ENCODE measurements around the gene CAMK1G. TPM values are rescaled to one million over a fixed set of nuclear protein-coding genes. Genes with fewer than 3 reads are reported as not detected.

Gene CAMK1G
- polyA plus RNA-seq, 1 experiment = 2.1 TPM

- H3K27me3 ChIP-seq (ENCODE audit: control insufficient read depth, insufficient read depth, low read length) = no peaks in the 10 kb centered on the region
- TF ChIP-seq, protein P1, sequence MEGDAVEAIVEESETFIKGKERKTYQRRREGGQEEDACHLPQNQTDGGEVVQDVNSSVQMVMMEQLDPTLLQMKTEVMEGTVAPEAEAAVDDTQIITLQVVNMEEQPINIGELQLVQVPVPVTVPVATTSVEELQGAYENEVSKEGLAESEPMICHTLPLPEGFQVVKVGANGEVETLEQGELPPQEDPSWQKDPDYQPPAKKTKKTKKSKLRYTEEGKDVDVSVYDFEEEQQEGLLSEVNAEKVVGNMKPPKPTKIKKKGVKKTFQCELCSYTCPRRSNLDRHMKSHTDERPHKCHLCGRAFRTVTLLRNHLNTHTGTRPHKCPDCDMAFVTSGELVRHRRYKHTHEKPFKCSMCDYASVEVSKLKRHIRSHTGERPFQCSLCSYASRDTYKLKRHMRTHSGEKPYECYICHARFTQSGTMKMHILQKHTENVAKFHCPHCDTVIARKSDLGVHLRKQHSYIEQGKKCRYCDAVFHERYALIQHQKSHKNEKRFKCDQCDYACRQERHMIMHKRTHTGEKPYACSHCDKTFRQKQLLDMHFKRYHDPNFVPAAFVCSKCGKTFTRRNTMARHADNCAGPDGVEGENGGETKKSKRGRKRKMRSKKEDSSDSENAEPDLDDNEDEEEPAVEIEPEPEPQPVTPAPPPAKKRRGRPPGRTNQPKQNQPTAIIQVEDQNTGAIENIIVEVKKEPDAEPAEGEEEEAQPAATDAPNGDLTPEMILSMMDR (IDR thresholded peaks at IDR 0.05; ENCODE audit: low read depth, low read length) = no peak
- no peak for DNase-seq (ENCODE audit: low read depth, low spot score)
- H3K4me3 ChIP-seq (ENCODE audit: low read depth, low read length) = no peak overlapping the region
- POLR2A ChIA-PET = no interaction called here
- H3K27ac ChIP-seq (ENCODE audit: low read depth, low read length) = no peak overlapping the region
- H3K9me3 ChIP-seq (ENCODE audit: control insufficient read depth, insufficient read depth, low read length) = no peaks in the 10 kb centered on the region; the same call in 1 of the 2 replicates
- CTCF ChIA-PET = interaction anchor here (0.6 to 1.8 kb wide), 2 partner anchors 13 to 45 kb away, joined by 4 to 5 read pairs; no protein-coding TSS in a partner anchor
Observed at GRCh38 chr1:209614906-209615305, 31.4 kb downstream of the CAMK1G start.

DNA sequence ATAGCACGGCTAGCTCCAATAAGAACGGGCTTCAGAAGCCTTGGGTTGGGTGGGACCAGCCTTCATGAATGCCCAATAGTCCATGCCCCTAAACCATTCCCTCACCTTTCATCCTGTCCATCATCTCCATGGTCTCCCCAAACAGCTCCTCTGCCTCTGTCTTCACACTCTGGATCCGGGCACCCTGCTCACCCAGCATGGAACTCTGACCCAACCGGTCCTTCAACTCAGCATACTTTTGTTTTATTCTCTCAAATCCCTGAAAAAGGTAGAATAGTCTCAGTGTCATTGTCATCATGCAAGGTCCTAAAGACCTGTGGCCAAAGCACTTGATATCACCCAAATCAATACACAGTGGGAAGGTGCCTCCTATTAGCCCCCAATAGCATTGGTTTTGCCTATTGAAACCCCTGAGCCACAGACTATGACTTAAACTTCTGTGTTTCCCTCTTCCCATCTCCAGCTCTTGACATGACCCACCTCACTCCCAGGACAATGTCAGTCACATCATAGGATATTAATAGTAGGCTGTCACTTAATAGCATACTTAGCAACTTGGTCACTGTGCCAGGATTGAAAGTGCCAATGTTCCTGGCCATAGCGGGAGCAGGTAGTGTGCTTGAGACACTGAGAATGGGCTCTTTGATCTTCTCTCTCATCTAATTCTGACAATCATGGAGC is 33.0 kb downstream of the CAMK1G start:
- no peak for DNase-seq (ENCODE audit: low read depth, low spot score)
- Histone ChIP-seq H3K4me3 (ENCODE audit: low read depth, low read length) (no peak overlapping the region), H3K27me3 (ENCODE audit: control insufficient read depth, insufficient read depth, low read length) (no peaks in the 10 kb centered on the region), H3K9me3 (ENCODE audit: control insufficient read depth, insufficient read depth, low read length) (no peaks in the 10 kb centered on the region; the same call in 1 of the 2 replicates), H3K27ac (ENCODE audit: low read depth, low read length) (no peak overlapping the region)
- TF ChIP-seq, protein P1 (IDR thresholded peaks at IDR 0.05; ENCODE audit: low read depth, low read length) = no peak
- ChIA-PET CTCF (interaction anchor here (1.5 to 2.2 kb wide), 2 partner anchors 14 to 47 kb away, joined by 4 to 5 read pairs; no protein-coding TSS in a partner anchor), POLR2A (no interaction called here)

- DNase-seq (ENCODE audit: low read depth, low spot score) = no peak
- Histone ChIP-seq H3K27me3 (ENCODE audit: control insufficient read depth, insufficient read depth, low read length) (no peaks in the 10 kb centered on the region), H3K9me3 (ENCODE audit: control insufficient read depth, insufficient read depth, low read length) (no peaks in the 10 kb centered on the region; the same call in 1 of the 2 replicates), H3K27ac (ENCODE audit: low read depth, low read length) (no peak overlapping the region), H3K4me3 (ENCODE audit: low read depth, low read length) (no peak overlapping the region)
- TF ChIP-seq, protein P1 (IDR thresholded peaks at IDR 0.05; ENCODE audit: low read depth, low read length) = no peak
- CTCF ChIA-PET = interaction anchor here (0.8 to 3.7 kb wide), 5 partner anchors 10 to 131 kb away, joined by 3 to 15 read pairs (median 5); no protein-coding TSS in a partner anchor
- POLR2A ChIA-PET = no interaction called here
Observed at GRCh38 chr1:209617047-209617673, 33.6 kb downstream of the CAMK1G start.

DNA sequence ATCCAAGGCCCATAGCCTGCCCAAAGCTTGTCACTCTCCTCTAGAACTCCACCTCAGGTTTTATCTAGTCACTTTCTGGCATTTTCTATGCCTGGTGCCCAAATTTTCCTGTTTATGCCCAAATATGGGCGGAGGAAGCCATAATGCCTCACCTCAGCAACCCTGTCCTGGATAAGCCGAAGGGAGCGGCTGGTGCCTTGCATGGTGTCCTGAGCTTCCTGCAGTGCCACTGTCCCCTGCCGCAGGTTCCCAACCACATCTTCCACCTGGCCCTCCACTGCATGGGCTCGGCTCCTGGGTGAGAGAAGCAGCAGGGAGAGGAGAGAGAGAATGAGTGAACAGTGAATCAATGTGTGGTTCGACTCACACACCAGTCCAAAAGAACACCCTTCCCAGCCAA is 34.2 kb downstream of the CAMK1G start:
- no peak for DNase-seq (ENCODE audit: low read depth, low spot score)
- TF ChIP-seq, protein P1 (IDR thresholded peaks at IDR 0.05; ENCODE audit: low read depth, low read length) = no peak
- no peak overlapping the region for H3K27ac ChIP-seq (ENCODE audit: low read depth, low read length)
- POLR2A ChIA-PET = no interaction called here
- no peaks in the 10 kb centered on the region for H3K27me3 ChIP-seq (ENCODE audit: control insufficient read depth, insufficient read depth, low read length)
- CTCF ChIA-PET = interaction anchor here (0.8 to 3.7 kb wide), 5 partner anchors 10 to 130 kb away, joined by 3 to 15 read pairs (median 5); no protein-coding TSS in a partner anchor
- no peaks in the 10 kb centered on the region; the same call in 1 of the 2 replicates for H3K9me3 ChIP-seq (ENCODE audit: control insufficient read depth, insufficient read depth, low read length)
- no peak overlapping the region for H3K4me3 ChIP-seq (ENCODE audit: low read depth, low read length)

DNA sequence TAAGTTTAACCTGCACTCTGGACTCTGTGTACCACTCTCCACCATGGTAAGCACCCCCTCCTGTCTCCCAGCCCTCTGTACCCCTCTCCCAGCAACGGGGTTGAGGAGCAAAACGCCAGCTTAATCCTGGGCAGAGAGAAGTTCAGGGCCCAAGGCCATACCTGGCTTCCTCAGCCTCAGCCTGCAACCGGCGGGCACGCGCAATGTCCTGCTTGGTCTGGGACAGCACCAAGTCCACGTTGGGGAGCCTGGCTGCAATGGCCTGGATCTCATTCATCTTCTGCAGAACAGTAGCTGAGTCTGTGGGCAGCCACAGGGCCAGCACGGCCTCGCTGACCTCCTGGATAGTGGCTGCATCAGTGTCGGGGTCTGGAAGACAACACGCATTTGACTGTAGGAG is 34.8 kb downstream of the CAMK1G start:
- Histone ChIP-seq H3K27me3 (ENCODE audit: control insufficient read depth, insufficient read depth, low read length) (no peaks in the 10 kb centered on the region), H3K4me3 (ENCODE audit: low read depth, low read length) (no peak overlapping the region), H3K9me3 (ENCODE audit: control insufficient read depth, insufficient read depth, low read length) (no peaks in the 10 kb centered on the region; the same call in 1 of the 2 replicates), H3K27ac (ENCODE audit: low read depth, low read length) (no peak overlapping the region)
- ChIA-PET POLR2A (no interaction called here), CTCF (interaction anchor here (0.8 to 3.7 kb wide), 7 partner anchors 9 to 130 kb away, joined by 3 to 15 read pairs (median 4); no protein-coding TSS in a partner anchor)
- DNase-seq (ENCODE audit: low read depth, low spot score) = no peak
- TF ChIP-seq, protein P1 (IDR thresholded peaks at IDR 0.05; ENCODE audit: low read depth, low read length) = no peak

All from AG04450 (cell line).